Hepatocyte (in vitro differentiated cells): ENCODE data around the gene OTULIN. TPM values are rescaled to one million over a fixed set of nuclear protein-coding genes. Genes with fewer than 3 reads are reported as not detected.

Source experiments
- DNase-seq: peaks from one replicate; pipeline ENCODE4 v3.0.0-alpha.2; 2016; ENCODE audit warnings: low spot score
- H2AFZ ChIP-seq: fragments of 200-600 bp; sonication (generic); 2 replicates; pipeline ENCODE4 v1.6.0; 2016; ENCODE audit warnings: antibody characterized with exemption, mild to moderate bottlenecking
- H3K27ac ChIP-seq: fragments of 200-600 bp; sonication (generic); 2 replicates; pipeline ENCODE4 v1.5.1; 2016; ENCODE audit warnings: mild to moderate bottlenecking
- H3K27me3 ChIP-seq: fragments of 200-600 bp; sonication (generic); 2 replicates; pipeline ENCODE4 v1.6.1; 2016
- H3K36me3 ChIP-seq: fragments of 200-600 bp; sonication (generic); replicated peaks from 2 replicates; pipeline ENCODE4 v1.5.1; 2016; ENCODE audit warnings: low read depth; ENCODE audit not compliant: insufficient read depth
- H3K4me1 ChIP-seq: fragments of 200-600 bp; sonication (generic); 2 replicates; pipeline ENCODE4 v1.5.1; 2016; ENCODE audit warnings: mild to moderate bottlenecking, moderate library complexity; ENCODE audit not compliant: insufficient read depth
- H3K4me2 ChIP-seq: fragments of 200-600 bp; sonication (generic); 2 replicates; pipeline ENCODE4 v1.6.0; 2016
- H3K4me3 ChIP-seq: fragments of 200-600 bp; sonication (generic); 2 replicates; pipeline ENCODE4 v1.5.1; 2016; ENCODE audit warnings: mild to moderate bottlenecking
- H3K79me2 ChIP-seq: fragments of 200-600 bp; sonication (generic); 2 replicates; pipeline ENCODE4 v1.6.0; 2017; ENCODE audit warnings: mild to moderate bottlenecking
- H3K9me2 ChIP-seq: fragments of 200-600 bp; sonication (generic); replicated peaks from 2 replicates; pipeline ENCODE4 v1.6.0; 2017; ENCODE audit warnings: mild to moderate bottlenecking; ENCODE audit not compliant: insufficient read depth
- H3K9me3 ChIP-seq: fragments of 200-600 bp; sonication (generic); 2 replicates; pipeline ENCODE4 v1.5.1; 2016; ENCODE audit warnings: low read depth, mild to moderate bottlenecking
- H4K20me1 ChIP-seq: fragments of 200-600 bp; sonication (generic); 2 replicates; pipeline ENCODE4 v1.6.0; 2016; ENCODE audit warnings: mild to moderate bottlenecking; ENCODE audit not compliant: insufficient read depth, poor library complexity, severe bottlenecking
- EZH2 ChIP-seq: fragments of 200-600 bp; sonication (generic); IDR thresholded peaks from 2 replicates; pipeline ENCODE4 v1.6.1; 2016; ENCODE audit warnings: antibody characterized with exemption, mild to moderate bottlenecking, borderline replicate concordance
- EZH2phosphoT487 ChIP-seq: fragments of 200-600 bp; sonication (generic); IDR thresholded peaks from one replicate; pipeline ENCODE4 v1.6.1; 2018; ENCODE audit warnings: antibody characterized with exemption, mild to moderate bottlenecking, low read depth, moderate library complexity; ENCODE audit not compliant: unreplicated experiment, severe bottlenecking
- WGBS: methylation state at CpG from one replicate; pipeline ENCODE4 v1.1.6; 2016; ENCODE audit warnings: low lambda C conversion rate; ENCODE audit errors: missing lambda C conversion rate; 5-methylcytosine and 5-hydroxymethylcytosine counted together
- polyA plus RNA-seq: library from polyadenylated mRNA; unstranded; fragments of >200 nt; fragmentation: Nextera tagmentation; extraction: Ambion mirVana; gene quantifications from 2 replicates; pipeline ENCODE4 v1.2.1, GENCODE V29; 2016
- total RNA-seq: library from RNA; depleted of rRNA; stranded (reverse); fragments of >200 nt; gene quantifications from 2 replicates; pipeline ENCODE4 v1.2.3, GENCODE V29; 2014
- TF ChIP-seq, protein P1 (sequence below): fragments of 200-600 bp; sonication (generic); IDR thresholded peaks from 2 replicates; pipeline ENCODE4 v1.5.1; 2016; ENCODE audit warnings: antibody characterized with exemption, mild to moderate bottlenecking; ENCODE audit not compliant: poor library complexity

Gene OTULIN
- total and polyA plus RNA-seq, 2 experiments from 2014 or later, result 21.0 to 45.2 TPM

- H3K4me2 ChIP-seq, result no peak overlapping the region
- peaks cover 60% of the 10 kb centered on the region for H4K20me1 ChIP-seq
These were observed 8.2 kb downstream of the OTULIN start for GRCh38 chr5:14672484-14673394.

DNA sequence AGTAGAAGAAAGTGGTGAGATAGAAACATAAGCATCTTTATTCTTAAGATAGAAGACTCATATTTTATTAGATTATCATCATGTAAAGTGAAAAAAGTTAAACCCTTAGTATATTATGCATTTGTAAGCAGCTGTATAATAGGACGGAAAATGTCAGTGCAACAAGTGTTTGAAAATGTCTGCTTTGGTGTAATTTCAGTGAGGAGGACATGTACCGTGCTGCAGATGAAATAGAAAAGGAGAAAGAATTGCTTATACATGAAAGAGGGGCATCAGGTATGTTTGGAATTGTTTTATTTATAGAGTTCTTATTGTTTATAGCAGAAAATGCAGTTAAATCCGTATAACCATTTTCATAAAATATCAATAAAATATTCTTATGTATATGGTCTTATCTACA lies 8.9 kb downstream of the OTULIN start:
- H4K20me1 ChIP-seq, result peaks cover 62% of the 10 kb centered on the region
- no peaks in the 10 kb centered on the region for H3K4me1 ChIP-seq
- 85% methylated on average over 3 of the region's 3 CpGs for WGBS
- no peak overlapping the region for H3K4me2 ChIP-seq
- H3K4me3 ChIP-seq, result no peak overlapping the region
- TF ChIP-seq, protein P1, sequence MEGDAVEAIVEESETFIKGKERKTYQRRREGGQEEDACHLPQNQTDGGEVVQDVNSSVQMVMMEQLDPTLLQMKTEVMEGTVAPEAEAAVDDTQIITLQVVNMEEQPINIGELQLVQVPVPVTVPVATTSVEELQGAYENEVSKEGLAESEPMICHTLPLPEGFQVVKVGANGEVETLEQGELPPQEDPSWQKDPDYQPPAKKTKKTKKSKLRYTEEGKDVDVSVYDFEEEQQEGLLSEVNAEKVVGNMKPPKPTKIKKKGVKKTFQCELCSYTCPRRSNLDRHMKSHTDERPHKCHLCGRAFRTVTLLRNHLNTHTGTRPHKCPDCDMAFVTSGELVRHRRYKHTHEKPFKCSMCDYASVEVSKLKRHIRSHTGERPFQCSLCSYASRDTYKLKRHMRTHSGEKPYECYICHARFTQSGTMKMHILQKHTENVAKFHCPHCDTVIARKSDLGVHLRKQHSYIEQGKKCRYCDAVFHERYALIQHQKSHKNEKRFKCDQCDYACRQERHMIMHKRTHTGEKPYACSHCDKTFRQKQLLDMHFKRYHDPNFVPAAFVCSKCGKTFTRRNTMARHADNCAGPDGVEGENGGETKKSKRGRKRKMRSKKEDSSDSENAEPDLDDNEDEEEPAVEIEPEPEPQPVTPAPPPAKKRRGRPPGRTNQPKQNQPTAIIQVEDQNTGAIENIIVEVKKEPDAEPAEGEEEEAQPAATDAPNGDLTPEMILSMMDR, result no peak
- TF ChIP-seq EZH2phosphoT487 (no peak), EZH2 (no peak)
- DNase-seq, result no peak
- peaks cover 100% of the 10 kb centered on the region for H3K79me2 ChIP-seq
- H3K9me2 ChIP-seq, result no peaks in the 10 kb centered on the region
- H3K27me3 ChIP-seq, result no peaks in the 10 kb centered on the region
- H3K27ac ChIP-seq, result no peak overlapping the region
- no peaks in the 10 kb centered on the region for H3K9me3 ChIP-seq
- no peak overlapping the region for H2AFZ ChIP-seq
- no peaks in the 10 kb centered on the region for H3K36me3 ChIP-seq

More at GRCh38 chr5:14672484-14673394, 8.2 kb downstream of the OTULIN start:
- Histone ChIP-seq H3K36me3 (no peaks in the 10 kb centered on the region), H3K4me3 (no peak overlapping the region), H3K27me3 (no peaks in the 10 kb centered on the region), H3K9me3 (no peaks in the 10 kb centered on the region), H2AFZ (no peak overlapping the region), H3K79me2 (peaks cover 100% of the 10 kb centered on the region), H3K9me2 (no peaks in the 10 kb centered on the region), H3K4me1 (peaks cover 6% of the 10 kb centered on the region), H3K27ac (no peak overlapping the region)
- TF ChIP-seq EZH2, result no peak
- TF ChIP-seq EZH2phosphoT487, result no peak
- TF ChIP-seq, protein P1, result no peak
- no peak for DNase-seq
- WGBS, result 88% methylated on average over 9 of the region's 9 CpGs

DNA sequence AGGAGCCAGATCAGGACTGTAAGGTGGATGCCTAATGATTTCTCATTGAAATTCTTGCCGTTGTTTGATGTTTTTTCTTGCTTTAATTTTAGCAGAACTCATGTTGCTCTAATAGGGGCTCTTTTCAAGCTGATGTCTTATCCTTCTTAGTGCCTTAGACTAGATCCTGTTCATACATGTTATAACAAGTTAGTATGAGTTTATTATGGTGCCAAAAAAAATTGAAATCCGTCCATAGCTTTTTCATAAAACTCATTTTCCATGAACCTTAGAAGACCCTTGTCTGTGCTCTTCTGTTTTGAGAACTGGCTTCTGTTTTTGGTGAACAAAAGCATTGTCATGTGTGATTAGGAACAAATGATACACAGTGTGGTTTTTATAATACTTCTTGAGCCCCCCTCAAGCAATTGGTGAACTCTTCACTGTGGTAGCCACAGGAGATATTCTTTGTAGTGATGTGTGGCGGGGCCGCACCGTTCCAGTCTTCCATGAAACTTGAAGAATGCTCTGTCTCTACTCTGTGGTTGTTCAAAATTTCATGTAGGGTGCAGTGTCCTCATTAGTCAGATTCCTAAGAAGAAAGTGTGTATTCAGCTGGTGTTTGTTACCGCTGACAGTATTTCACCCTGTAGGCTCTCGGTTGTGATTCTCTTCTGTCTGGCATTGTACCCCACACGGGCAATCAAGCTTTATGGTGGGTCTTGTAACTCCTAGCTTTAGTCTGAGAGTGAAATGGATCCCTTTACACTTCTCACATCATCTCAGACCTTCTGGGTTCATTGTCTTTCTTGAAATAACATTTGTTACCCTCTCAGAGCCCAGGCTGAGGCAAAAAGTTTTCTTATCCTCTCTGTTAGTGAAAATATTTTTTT lies 10.7 kb downstream of the OTULIN start:
- Histone ChIP-seq H4K20me1 (peaks cover 45% of the 10 kb centered on the region), H3K27ac (no peak overlapping the region), H3K4me3 (no peak overlapping the region), H3K36me3 (no peaks in the 10 kb centered on the region), H2AFZ (no peak overlapping the region), H3K27me3 (no peaks in the 10 kb centered on the region), H3K79me2 (peaks cover 96% of the 10 kb centered on the region), H3K9me3 (no peaks in the 10 kb centered on the region), H3K4me2 (no peak overlapping the region), H3K4me1 (no peaks in the 10 kb centered on the region), H3K9me2 (no peaks in the 10 kb centered on the region)
- WGBS, result 89% methylated on average over 8 of the region's 8 CpGs
- no peak for DNase-seq
- TF ChIP-seq EZH2 (no peak), EZH2phosphoT487 (no peak)
- TF ChIP-seq, protein P1, result no peak
